ENCODE data around the gene ZNF514. TPM values are rescaled to one million over a fixed set of nuclear protein-coding genes. Genes with fewer than 3 reads are reported as not detected.

The ZNF514 gene
- polyA plus RNA-seq, 3 donors: 2.8 to 9.6 (median 5.7) TPM

GRCh38 chr2:95171902-95172301 lies 12.3 kb upstream of the ZNF514 start:
- Histone ChIP-seq H3K9ac (ENCODE audit: insufficient read depth, low read length, poor library complexity, severe bottlenecking) (no peak overlapping the region), H3K36me3 (replicated peaks in 1 of 2; ENCODE audit: control insufficient read depth in 1 of 2, insufficient read depth in 2 of 2, low read length in 2 of 2) (peaks cover 0 to 13% of the 10 kb centered on the region in 2 donors), H3K27ac (ENCODE audit: low read depth in 1 of 2, low read length in 2 of 2) (no peak overlapping the region), H3K4me1 (ENCODE audit: control insufficient read depth in 1 of 2, insufficient read depth in 2 of 2, low read length in 2 of 2) (no peaks in the 10 kb centered on the region), H3K4me3 (replicated peaks in 1 of 3; ENCODE audit: low read depth in 2 of 3, low read length in 3 of 3) (no peak overlapping the region), H3K9me3 (replicated peaks in 1 of 2; ENCODE audit: control insufficient read depth in 1 of 2, insufficient read depth in 1 of 2, low read length in 2 of 2) (peaks cover 25 to 39% of the 10 kb centered on the region in 2 donors), H3K79me2 (ENCODE audit: insufficient read depth, low read length) (no peaks in the 10 kb centered on the region), H3K27me3 (ENCODE audit: control insufficient read depth in 2 of 2, insufficient read depth in 2 of 2, low read length in 2 of 2) (no peaks in the 10 kb centered on the region), H2AFZ (ENCODE audit: insufficient read depth, low read depth, low read length, poor library complexity, severe bottlenecking) (no peak overlapping the region), H3K4me2 (replicated peaks; ENCODE audit: extremely low read depth, low read length, poor library complexity, severe bottlenecking) (no peak overlapping the region), H4K20me1 (ENCODE audit: insufficient read depth, low read length) (no peaks in the 10 kb centered on the region)
- H3K4me1 Mint-ChIP-seq: no peaks in the 10 kb centered on the region
- intact Hi-C loops (cut with micrococcal nuclease): no loop called here
- TF ChIP-seq CTCF (IDR thresholded peaks at IDR 0.05): no peak
- H3K27me3 Mint-ChIP-seq (ENCODE audit: low read depth in 3 of 3): no peaks in the 10 kb centered on the region
- WGBS (ENCODE audit: insufficient coverage): 73% methylated on average over 4 of the region's 7 CpGs
- DNase-seq: no peak
- peaks cover 18 to 56% (median 31%) of the 10 kb centered on the region in 7 donors for H3K9me3 Mint-ChIP-seq
- H3K36me3 Mint-ChIP-seq: peaks cover 14 to 16% of the 10 kb centered on the region in 2 donors
- no peak overlapping the region for H3K27ac Mint-ChIP-seq
- no peak overlapping the region for H3K4me3 Mint-ChIP-seq

GRCh38 chr2:95166065-95166763 lies 6.6 kb upstream of the ZNF514 start:
- H3K27me3 ChIP-seq (ENCODE audit: control insufficient read depth in 2 of 2, insufficient read depth in 2 of 2, low read length in 2 of 2): no peaks in the 10 kb centered on the region
- H3K36me3 ChIP-seq (replicated peaks in 1 of 2; ENCODE audit: control insufficient read depth in 1 of 2, insufficient read depth in 2 of 2, low read length in 2 of 2): no peaks in the 10 kb centered on the region
- H3K36me3 Mint-ChIP-seq: no peaks in the 10 kb centered on the region
- peaks cover 15% of the 10 kb centered on the region for H3K4me1 Mint-ChIP-seq
- WGBS (ENCODE audit: insufficient coverage): 48% methylated on average over 3 of the region's 16 CpGs
- H4K20me1 ChIP-seq (ENCODE audit: insufficient read depth, low read length): no peaks in the 10 kb centered on the region
- H3K4me1 ChIP-seq (ENCODE audit: control insufficient read depth in 1 of 2, insufficient read depth in 2 of 2, low read length in 2 of 2): peaks cover 14 to 16% of the 10 kb centered on the region in 2 donors
- H3K27ac Mint-ChIP-seq: peak overlapping the region; percentile 95 to 97 (median 97)
- H3K9me3 Mint-ChIP-seq: peaks cover 3 to 27% (median 10%) of the 10 kb centered on the region in 7 donors
- H3K4me3 Mint-ChIP-seq: peak overlapping the region; percentile 99 to 100
- peaks cover 8% of the 10 kb centered on the region for H3K79me2 ChIP-seq (ENCODE audit: insufficient read depth, low read length)
- H3K4me3 ChIP-seq (replicated peaks in 1 of 3; ENCODE audit: low read depth in 2 of 3, low read length in 3 of 3): peak overlapping the region; percentile 78 to 97 (median 96)
- peaks cover 0 to 6% (median 0%) of the 10 kb centered on the region in 3 donors for H3K27me3 Mint-ChIP-seq (ENCODE audit: low read depth in 3 of 3)
- H3K4me2 ChIP-seq (replicated peaks; ENCODE audit: extremely low read depth, low read length, poor library complexity, severe bottlenecking): peak overlapping the region; percentile 92
- peak overlapping the region; percentile 98 for H2AFZ ChIP-seq (ENCODE audit: insufficient read depth, low read depth, low read length, poor library complexity, severe bottlenecking)
- intact Hi-C loops (cut with micrococcal nuclease): loop anchor here (5.0 kb wide), 3 partner anchors 41 to 236 kb away; partner anchors contain the start of genes ZNF892 (in 2 of the 2), FAHD2A (in 1 of the 2) and MRPS5 (in 1 of the 2)
- peaks cover 0 to 3% of the 10 kb centered on the region in 2 donors for H3K9me3 ChIP-seq (replicated peaks in 1 of 2; ENCODE audit: control insufficient read depth in 1 of 2, insufficient read depth in 1 of 2, low read length in 2 of 2)
- H3K27ac ChIP-seq (ENCODE audit: low read depth in 1 of 2, low read length in 2 of 2): peak overlapping the region in 1 of 2 donors; percentile 99
- DNase-seq: no peak
- peak overlapping the region; percentile 93 for H3K9ac ChIP-seq (ENCODE audit: insufficient read depth, low read length, poor library complexity, severe bottlenecking)
- no peak for TF ChIP-seq CTCF (IDR thresholded peaks at IDR 0.05)
